AG08396 (cell line): ENCODE measurements around the gene IMPG2.
"Not testable (repeated sequence)": the region's sequence is repeated elsewhere in the genome, so short reads cannot be mapped to it uniquely, and the experiment has no call there.

Experiments
- DNase-seq: peaks from one replicate; pipeline ENCODE4 v3.0.0; 2012; ENCODE audit warnings: low spot score, mixed read lengths

Gene IMPG2

GRCh38 chr3:101320475-101320874 lies at the start of gene IMPG2:
IMPG2 (minus strand) TSS chr3:101320575; CDS start chr3:101320372, 203 bp downstream.
- DNase-seq = no peak

GRCh38 chr3:101362406-101362805 lies 42.0 kb upstream of the IMPG2 start:
- DNase-seq = no peak

GRCh38 chr3:101351829-101352228 lies 31.5 kb upstream of the IMPG2 start:
- DNase-seq = no peak

GRCh38 chr3:101340591-101340990 lies 20.2 kb upstream of the IMPG2 start:
- DNase-seq = no peak

GRCh38 chr3:101333883-101334282 lies 13.5 kb upstream of the IMPG2 start:
- DNase-seq = no peak

- DNase-seq = no peak
Observed at GRCh38 chr3:101329016-101329673, 8.8 kb upstream of the IMPG2 start.

- DNase-seq = no peak
Observed at GRCh38 chr3:101325393-101326134, 5.2 kb upstream of the IMPG2 start.

- no peak for DNase-seq
Observed at GRCh38 chr3:101319531-101319930, 844 bp downstream of the IMPG2 start.

GRCh38 chr3:101312545-101312944 lies 7.8 kb downstream of the IMPG2 start:
- no peak for DNase-seq

- no peak for DNase-seq
Observed at GRCh38 chr3:101311676-101312075, 8.7 kb downstream of the IMPG2 start.

GRCh38 chr3:101310978-101311375 lies 9.4 kb downstream of the IMPG2 start:
- no peak for DNase-seq

GRCh38 chr3:101308147-101308772 lies 12.1 kb downstream of the IMPG2 start:
- DNase-seq = not testable (repeated sequence)

GRCh38 chr3:101303836-101304235 lies 16.5 kb downstream of the IMPG2 start:
- no peak for DNase-seq

GRCh38 chr3:101303089-101303731 lies 17.2 kb downstream of the IMPG2 start:
- peak; percentile 20 for DNase-seq

- no peak for DNase-seq
Observed at GRCh38 chr3:101300073-101300472, 20.3 kb downstream of the IMPG2 start.

GRCh38 chr3:101292027-101292426 lies 28.3 kb downstream of the IMPG2 start:
- peak; percentile 24 for DNase-seq

- DNase-seq = no peak
Observed at GRCh38 chr3:101288294-101288693, 32.1 kb downstream of the IMPG2 start.

- no peak for DNase-seq
Observed at GRCh38 chr3:101284757-101285156, 35.6 kb downstream of the IMPG2 start.

- DNase-seq = no peak
Observed at GRCh38 chr3:101281521-101282030, 38.8 kb downstream of the IMPG2 start.

- DNase-seq = no peak
Observed at GRCh38 chr3:101279765-101280385, 40.5 kb downstream of the IMPG2 start.

GRCh38 chr3:101279162-101279561 lies 41.2 kb downstream of the IMPG2 start:
- DNase-seq = peak; percentile 11

GRCh38 chr3:101278727-101279126 lies 41.6 kb downstream of the IMPG2 start:
- DNase-seq = no peak
